Common myeloid progenitor, CD34-positive (primary cell): ENCODE data around the gene KRT2.

Source experiments
- CTCF ChIA-PET: fragments of 350-600 bp; sonication (Branson Sonifier 250); formaldehyde crosslinking; loops from one replicate; lab custom pipeline; 2021; ENCODE audit warnings: antibody characterized with exemption; lab: Charles Lee
- POLR2A ChIA-PET: fragments of 350-600 bp; sonication (Branson Sonifier 250); formaldehyde crosslinking; loops from one replicate; lab custom pipeline; 2021; ENCODE audit warnings: antibody characterized with exemption; lab: Charles Lee
- DNase-seq, 3 donors: peaks; one replicate each; pipeline versions ENCODE4 v3.0.0 to v3.0.0-alpha.2; 2013
- H3K27ac ChIP-seq, 2 experiments: 1 replicate in 1 of 2; 2 replicates in 1 of 2; pipeline ENCODE4 v1.7.0; 2013; ENCODE audit warnings: inconsistent platforms in 2 of 2, low read length in 2 of 2, mild to moderate bottlenecking in 2 of 2, low read depth in 1 of 2, moderate library complexity in 1 of 2; ENCODE audit not compliant: severe bottlenecking in 2 of 2, insufficient read depth in 1 of 2, poor library complexity in 1 of 2
- H3K27me3 ChIP-seq, 5 experiments: replicated peaks in 2 of 5; 1 replicate in 3 of 5; 2 replicates in 2 of 5; pipeline versions ENCODE4 v1.6.1 to v1.7.0; 2013; ENCODE audit warnings: low read length in 4 of 5, mild to moderate bottlenecking in 2 of 5, moderate library complexity in 2 of 5, inconsistent platforms in 1 of 5; ENCODE audit not compliant: insufficient read depth in 5 of 5, control insufficient read depth in 4 of 5
- H3K36me3 ChIP-seq, 4 experiments: 1 replicate in 2 of 4; 2 replicates in 2 of 4; pipeline versions ENCODE4 v1.6.1 to v1.7.0; 2013; ENCODE audit warnings: low read length in 3 of 4, control low read depth in 1 of 4, mild to moderate bottlenecking in 1 of 4; ENCODE audit not compliant: control insufficient read depth in 4 of 4, insufficient read depth in 4 of 4
- H3K4me1 ChIP-seq, 4 experiments: 1 replicate in 3 of 4; 2 replicates in 1 of 4; pipeline versions ENCODE4 v1.6.1 to v1.7.1; 2013; ENCODE audit warnings: low read length in 3 of 4, mild to moderate bottlenecking in 3 of 4, control low read depth in 1 of 4, inconsistent platforms in 1 of 4, moderate library complexity in 1 of 4; ENCODE audit not compliant: control insufficient read depth in 4 of 4, insufficient read depth in 4 of 4; ENCODE audit errors: control extremely low read depth in 1 of 4
- H3K4me3 ChIP-seq, 7 experiments: 1 replicate in 4 of 7; 2 replicates in 3 of 7; pipeline versions ENCODE4 v1.5.1 to v1.7.0; 2013; ENCODE audit warnings: mild to moderate bottlenecking in 7 of 7, low read length in 6 of 7, moderate library complexity in 6 of 7, inconsistent platforms in 2 of 7, low read depth in 2 of 7, control low read depth in 1 of 7; ENCODE audit not compliant: insufficient read depth in 4 of 7, control insufficient read depth in 1 of 7; ENCODE audit errors: extremely low read depth in 1 of 7
- H3K9me3 ChIP-seq, 5 experiments: 1 replicate in 4 of 5; 2 replicates in 1 of 5; pipeline versions ENCODE4 v1.6.1 to v1.7.1; 2013; ENCODE audit warnings: low read length in 4 of 5, mild to moderate bottlenecking in 2 of 5, inconsistent platforms in 1 of 5, low read depth in 1 of 5, moderate library complexity in 1 of 5; ENCODE audit not compliant: control insufficient read depth in 4 of 5, insufficient read depth in 2 of 5; ENCODE audit errors: control extremely low read depth in 1 of 5
- WGBS: methylation state at CpG from one replicate; pipeline ENCODE4 v1.1.5; 2013; ENCODE audit not compliant: insufficient coverage; 5-methylcytosine and 5-hydroxymethylcytosine counted together

Gene KRT2

GRCh38 chr12:52681526-52682380 lies 29.7 kb upstream of the KRT2 start:
- peak; percentile 23 to 74 (median 59) for DNase-seq

GRCh38 chr12:52680363-52680762 lies 28.4 kb upstream of the KRT2 start, which contains the start of gene KRT1:
KRT1 (minus strand) TSS chr12:52680407; CDS start chr12:52680348, 59 bp downstream.
- WGBS = no CpG with 5 or more reads among the region's 3 CpGs
- Histone ChIP-seq H3K4me1 (peaks cover 0 to 12% (median 7%) of the 10 kb centered on the region in 4 experiments), H3K27ac (no peak within 1 kb of the TSS), H3K36me3 (no peaks in the 10 kb centered on the region), H3K4me3 (no peak within 1 kb of the TSS), H3K27me3 (peaks cover 0 to under 1% (median 0%) of the 10 kb centered on the region in 5 experiments), H3K9me3 (no peaks in the 10 kb centered on the region)
- ChIA-PET POLR2A (interaction anchor here (0.7 kb wide), 1 partner anchor 797 kb away, joined by 3 read pairs; no protein-coding TSS in a partner anchor), CTCF (interaction anchor here (1.0 to 1.6 kb wide), 4 partner anchors 8 to 71 kb away, joined by 3 to 4 read pairs (median 4); no protein-coding TSS in a partner anchor)
- DNase-seq = no peak

More at GRCh38 chr12:52681526-52682380, 29.7 kb upstream of the KRT2 start:
- H3K4me3 ChIP-seq = no peak overlapping the region
- peaks cover 0 to 12% (median 7%) of the 10 kb centered on the region in 4 experiments for H3K4me1 ChIP-seq
- no peak overlapping the region for H3K27ac ChIP-seq
- ChIA-PET CTCF (interaction anchor here (1.0 to 1.6 kb wide), 2 partner anchors 9 to 14 kb away, joined by 3 to 4 read pairs; no protein-coding TSS in a partner anchor), POLR2A (no interaction called here)
- WGBS = 60% methylated on average over 10 of the region's 12 CpGs
- H3K9me3 ChIP-seq = no peaks in the 10 kb centered on the region
- H3K27me3 ChIP-seq = peaks cover 0 to 6% (median 0%) of the 10 kb centered on the region in 5 experiments
- no peaks in the 10 kb centered on the region for H3K36me3 ChIP-seq

- Histone ChIP-seq H3K27me3 (no peaks in the 10 kb centered on the region), H3K9me3 (no peaks in the 10 kb centered on the region), H3K4me1 (peaks cover 0 to 12% (median 7%) of the 10 kb centered on the region in 4 experiments), H3K36me3 (no peaks in the 10 kb centered on the region), H3K27ac (no peak overlapping the region), H3K4me3 (no peak overlapping the region)
- no peak for DNase-seq
- CTCF ChIA-PET = interaction anchor here (1.1 kb wide), 1 partner anchor 30 kb away, joined by 3 read pairs; no protein-coding TSS in a partner anchor
- POLR2A ChIA-PET = interaction anchor here (0.7 kb wide), 1 partner anchor 796 kb away, joined by 3 read pairs; no protein-coding TSS in a partner anchor
- WGBS = 92% methylated on average over 2 of the region's 5 CpGs
Measured at GRCh38 chr12:52679875-52680274, 27.9 kb upstream of the KRT2 start.

GRCh38 chr12:52677671-52678070 lies 25.7 kb upstream of the KRT2 start:
- Histone ChIP-seq H3K27me3 (peaks cover 0 to 3% (median 0%) of the 10 kb centered on the region in 5 experiments), H3K27ac (no peak overlapping the region), H3K4me3 (no peak overlapping the region), H3K36me3 (no peaks in the 10 kb centered on the region), H3K9me3 (no peaks in the 10 kb centered on the region), H3K4me1 (peaks cover 0 to 12% (median 7%) of the 10 kb centered on the region in 4 experiments)
- no peak for DNase-seq
- ChIA-PET POLR2A (no interaction called here), CTCF (interaction anchor here (0.6 to 1.7 kb wide), 4 partner anchors 10 to 1076 kb away, joined by 3 to 5 read pairs (median 3); no protein-coding TSS in a partner anchor)
- WGBS = 83% methylated on average over 1 of the region's 1 CpG

- Histone ChIP-seq H3K4me3 (no peak overlapping the region), H3K4me1 (peaks cover 0 to 12% (median 7%) of the 10 kb centered on the region in 4 experiments), H3K27me3 (peaks cover 0 to 3% (median 0%) of the 10 kb centered on the region in 5 experiments), H3K27ac (no peak overlapping the region), H3K36me3 (no peaks in the 10 kb centered on the region), H3K9me3 (no peaks in the 10 kb centered on the region)
- CTCF ChIA-PET = interaction anchor here (0.6 to 1.7 kb wide), 2 partner anchors 11 to 163 kb away, joined by 3 read pairs; no protein-coding TSS in a partner anchor
- DNase-seq = no peak
- 92% methylated on average over 5 of the region's 5 CpGs for WGBS
- POLR2A ChIA-PET = no interaction called here
Measured at GRCh38 chr12:52677126-52677525, 25.1 kb upstream of the KRT2 start.

- Histone ChIP-seq H3K27me3 (peaks cover 0 to 3% (median 0%) of the 10 kb centered on the region in 5 experiments), H3K4me3 (no peak overlapping the region), H3K27ac (no peak overlapping the region), H3K4me1 (peaks cover 0 to 4% (median 2%) of the 10 kb centered on the region in 4 experiments), H3K9me3 (no peaks in the 10 kb centered on the region), H3K36me3 (no peaks in the 10 kb centered on the region)
- ChIA-PET POLR2A (no interaction called here), CTCF (interaction anchor here (1.2 to 1.7 kb wide), 2 partner anchors 10 to 60 kb away, joined by 3 read pairs; no protein-coding TSS in a partner anchor)
- DNase-seq = no peak
- WGBS = 86% methylated on average over 7 of the region's 7 CpGs
Measured at GRCh38 chr12:52676163-52676562, 24.2 kb upstream of the KRT2 start.
